ENCODE measurements around the gene C19orf12. TPM values are rescaled to one million over a fixed set of nuclear protein-coding genes. Genes with fewer than 3 reads are reported as not detected.

C19orf12 gene
- total and polyA plus RNA-seq, 2 of the 4 experiments (the other 2 are of a cell fraction), result 16.3 to 24.0 TPM

- in situ Hi-C loops (cut with MboI; ENCODE audit: low sequenced_read_pairs) (no loop called here), dilution Hi-C loops (cut with HindIII; ENCODE audit: low sequenced_read_pairs, unreplicated experiment) (no loop called here), intact Hi-C loops (cut with micrococcal nuclease) (loop anchor here (1.0 kb wide), 2 partner anchors 112 to 889 kb away; no protein-coding TSS in a partner anchor)
- no peak overlapping the region for H3K56ac ChIP-seq (ENCODE audit: extremely low read depth, insufficient read depth, low read length)
- no peak overlapping the region for H2AK9ac ChIP-seq (replicated peaks; ENCODE audit: low read depth, low read length, poor library complexity)
- no peaks in the 10 kb centered on the region for H3K36me3 ChIP-seq (ENCODE audit: control insufficient read depth, insufficient read depth, low read length)
- WGBS, 2 experiments (ENCODE audit: extremely low coverage in 2 of 2, insufficient read length in 1 of 2), result 100% methylated on average over 1 of the region's 16 CpGs; no CpG with 5 or more reads in 1 of the 2 experiments
- H4K8ac ChIP-seq (ENCODE audit: low read depth in 2 of 2, low read length in 2 of 2), result no peak overlapping the region
- H3K4me2 ChIP-seq (ENCODE audit: low read depth, low read length), result no peak overlapping the region
- H3K27ac ChIP-seq (ENCODE audit: insufficient read depth, low read length), result no peak overlapping the region
- no TSS peak for BruUV-seq (replicated peaks)
- TF ChIP-seq USF2 (IDR thresholded peaks at IDR 0.05; ENCODE audit: low read depth, low read length) (no peak), CEBPB (IDR thresholded peaks at IDR 0.05; ENCODE audit: low read depth, low read length) (no peak), RFX5 (IDR thresholded peaks at IDR 0.05; ENCODE audit: low read depth, low read length) (no peak), POLR2A (IDR thresholded peaks at IDR 0.05; ENCODE audit: low read depth, low read length) (no peak), MAZ (IDR thresholded peaks at IDR 0.05; ENCODE audit: borderline replicate concordance, low read depth, low read length) (no peak), ELK1 (IDR thresholded peaks at IDR 0.05; ENCODE audit: borderline replicate concordance, low read depth, low read length) (no peak), MAFK (IDR thresholded peaks at IDR 0.05; ENCODE audit: low read depth, low read length) (no peak), BHLHE40 (IDR thresholded peaks at IDR 0.05; ENCODE audit: low read depth, low read length) (no peak), SMC3 (IDR thresholded peaks at IDR 0.05; ENCODE audit: low read depth, low read length) (no peak), FOS (IDR thresholded peaks at IDR 0.05; ENCODE audit: low read depth, low read length) (no peak), RCOR1 (IDR thresholded peaks at IDR 0.05; ENCODE audit: insufficient replicate concordance, low read length) (no peak), CHD1 (IDR thresholded peaks at IDR 0.05; ENCODE audit: low read depth, low read length) (no peak), MXI1 (IDR thresholded peaks at IDR 0.05; ENCODE audit: borderline replicate concordance, low read depth, low read length) (no peak), RAD21 (IDR thresholded peaks at IDR 0.05; ENCODE audit: low read length) (no peak), CTCF (conservative IDR thresholded peaks at IDR 0.05; ENCODE audit: low read depth, low read length) (no peak)
- no peak overlapping the region for H3K4me3 ChIP-seq (ENCODE audit: insufficient read depth, low read depth, low read length)
- H2BK15ac ChIP-seq (ENCODE audit: low read depth, low read length), result no peak overlapping the region
- H2AFZ ChIP-seq (replicated peaks; ENCODE audit: low read length, poor library complexity), result no peak overlapping the region
- no peak overlapping the region for H3K14ac ChIP-seq (replicated peaks; ENCODE audit: low read depth, low read length)
- no peak overlapping the region for H3K9ac ChIP-seq (ENCODE audit: low read depth, low read length)
- H3K23ac ChIP-seq (ENCODE audit: low read depth, low read length), result no peak overlapping the region
- H3K27me3 ChIP-seq (ENCODE audit: control insufficient read depth, insufficient read depth, low read length), result 0 out of 2 replicates have a peak, but pooled peaks cover 2% of the 10 kb centered on the region
- no peak overlapping the region for H2BK20ac ChIP-seq (ENCODE audit: low read depth, low read length)
- POLR2A ChIA-PET (ENCODE audit: unreplicated experiment), result no interaction called here
- no peaks in the 10 kb centered on the region for H3K9me1 ChIP-seq (ENCODE audit: insufficient read depth, low read length)
- no peak overlapping the region for H4K91ac ChIP-seq (ENCODE audit: insufficient read depth, low read depth, low read length)
- DNase-seq, result no peak
- no peak for ATAC-seq (ENCODE audit: low read depth)
- no peaks in the 10 kb centered on the region for H3K9me3 ChIP-seq (ENCODE audit: control insufficient read depth, insufficient read depth, low read length)
- H2BK120ac ChIP-seq (ENCODE audit: low read depth, low read length), result no peak overlapping the region
- H2BK5ac ChIP-seq (ENCODE audit: low read depth, low read length, poor library complexity, severe bottlenecking), result no peak overlapping the region
- H3K4me1 ChIP-seq (ENCODE audit: control insufficient read depth, insufficient read depth, low read length), result no peaks in the 10 kb centered on the region
- no peak overlapping the region for H3K18ac ChIP-seq (ENCODE audit: low read depth, low read length)
- no peak overlapping the region for H4K5ac ChIP-seq (ENCODE audit: low read depth, low read length)
- no peaks in the 10 kb centered on the region for H4K20me1 ChIP-seq (ENCODE audit: insufficient read depth, low read length)
- no peak overlapping the region for H2AK5ac ChIP-seq (ENCODE audit: low read depth, low read length)
- CTCF ChIA-PET, result interaction anchor here (0.5 to 1.0 kb wide), 4 partner anchors 19 to 889 kb away, joined by 3 read pairs; no protein-coding TSS in a partner anchor
- H3K79me1 ChIP-seq (ENCODE audit: low read depth in 1 of 2, low read length in 2 of 2), result no peaks in the 10 kb centered on the region
- H3K4ac ChIP-seq (ENCODE audit: low read depth, low read length), result no peak overlapping the region
Observed at GRCh38 chr19:29760752-29761502, 45.9 kb upstream of the C19orf12 start.
